OCI-LY3 (cell line): ENCODE data around the gene KLHL25.
A peak's percentile ranks its signal among the peaks of the same experiment; 100 is the strongest.
"Not testable (repeated sequence)": the region's sequence is repeated elsewhere in the genome, so short reads cannot be mapped to it uniquely, and the experiment has no call there.

ENCODE experiments used
- H2AFZ ChIP-seq: fragments of 200-600, 300-600 bp; shearing (Covaris generic); 2 replicates; pipeline ENCODE4 v1.6.0; 2014; ENCODE audit warnings: antibody characterized with exemption, low read depth, low read length
- H3K27ac ChIP-seq: fragments of 200-600, 300-600 bp; sonication (generic); 2 replicates; pipeline ENCODE4 v1.5.1; 2014; ENCODE audit warnings: mild to moderate bottlenecking, low read length, moderate library complexity, mixed read lengths
- H3K27me3 ChIP-seq: fragments of 200-600, 300-600 bp; sonication (generic); 2 replicates; pipeline ENCODE4 v1.6.1; 2014; ENCODE audit warnings: low read depth, low read length, mixed read lengths
- H3K36me3 ChIP-seq: fragments of 200-600, 300-600 bp; sonication (generic); replicated peaks from 2 replicates; pipeline ENCODE3; 2014; ENCODE audit warnings: low read depth, low read length, mixed read lengths
- H3K4me1 ChIP-seq: fragments of 300-600, 200-600 bp; sonication (generic); 2 replicates; pipeline ENCODE4 v1.6.1; 2014; ENCODE audit warnings: low read length, mixed read lengths
- H3K4me2 ChIP-seq: fragments of 200-600, 300-600 bp; sonication (generic); 2 replicates; pipeline ENCODE4 v1.6.1; 2014; ENCODE audit warnings: low read length, mixed read lengths
- H3K4me3 ChIP-seq: fragments of 300-600, 200-600 bp; sonication (generic); 2 replicates; pipeline ENCODE4 v1.5.1; 2014; ENCODE audit warnings: antibody characterized with exemption, mild to moderate bottlenecking, low read length, moderate library complexity
- H3K79me2 ChIP-seq: fragments of 300-600, 200-600 bp; shearing (Covaris generic); 2 replicates; pipeline ENCODE4 v1.6.1; 2014; ENCODE audit warnings: mild to moderate bottlenecking, low read length, mixed read lengths
- H3K9ac ChIP-seq: fragments of 300-600, 200-600 bp; shearing (Covaris generic); 2 replicates; pipeline ENCODE4 v1.6.0; 2014; ENCODE audit warnings: mild to moderate bottlenecking, low read length, moderate library complexity
- H3K9me3 ChIP-seq: fragments of 200-600, 300-600 bp; shearing (Covaris generic); 2 replicates; pipeline ENCODE4 v1.6.1; 2014; ENCODE audit warnings: low read length, mixed read lengths; ENCODE audit not compliant: insufficient read depth
- H4K20me1 ChIP-seq: fragments of 200-600, 300-600 bp; sonication (generic); 2 replicates; pipeline ENCODE4 v1.6.1; 2016; ENCODE audit warnings: low read length, mixed read lengths; ENCODE audit not compliant: insufficient read depth
- EZH2phosphoT487 ChIP-seq: fragments of 200-600 bp; shearing (Covaris generic); IDR thresholded peaks from 2 replicates; pipeline ENCODE4 v1.6.1; 2018; ENCODE audit warnings: antibody characterized with exemption, mixed run types, low read depth
- TF ChIP-seq, protein P1 (sequence below): fragments of 200-600, 300-600 bp; sonication (generic); IDR thresholded peaks from 2 replicates; pipeline ENCODE4 v1.5.1; 2014; ENCODE audit warnings: antibody characterized with exemption, low read length, low read depth

Gene KLHL25

GRCh38 chr15:85810075-85810474 is 15.3 kb upstream of the KLHL25 start:
- H3K79me2 ChIP-seq: no peaks in the 10 kb centered on the region

DNA sequence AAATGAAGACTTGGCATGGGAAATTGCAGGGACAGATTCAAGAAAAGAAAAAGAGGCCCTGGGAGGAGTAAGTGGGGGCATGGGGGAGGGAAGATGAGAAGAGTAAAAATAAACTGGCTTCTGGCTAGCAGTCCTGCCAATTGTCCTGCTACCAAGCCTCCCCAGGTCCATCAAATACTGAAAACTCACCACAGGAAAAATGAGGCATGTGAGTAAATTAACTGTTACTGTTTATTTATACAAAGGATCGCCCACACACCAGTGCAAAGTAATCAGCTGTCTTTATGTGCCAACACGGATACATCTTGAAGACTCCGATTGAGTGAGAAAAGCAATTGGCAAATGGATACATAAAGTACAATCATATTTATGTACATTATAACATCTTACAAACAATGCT is 10.7 kb upstream of the KLHL25 start:
- H3K4me1 ChIP-seq: peaks cover 17% of the 10 kb centered on the region
- no peak overlapping the region for H3K4me3 ChIP-seq
- H3K36me3 ChIP-seq: no peaks in the 10 kb centered on the region
- no peak overlapping the region for H3K9ac ChIP-seq
- no peak for TF ChIP-seq EZH2phosphoT487
- TF ChIP-seq, protein P1, sequence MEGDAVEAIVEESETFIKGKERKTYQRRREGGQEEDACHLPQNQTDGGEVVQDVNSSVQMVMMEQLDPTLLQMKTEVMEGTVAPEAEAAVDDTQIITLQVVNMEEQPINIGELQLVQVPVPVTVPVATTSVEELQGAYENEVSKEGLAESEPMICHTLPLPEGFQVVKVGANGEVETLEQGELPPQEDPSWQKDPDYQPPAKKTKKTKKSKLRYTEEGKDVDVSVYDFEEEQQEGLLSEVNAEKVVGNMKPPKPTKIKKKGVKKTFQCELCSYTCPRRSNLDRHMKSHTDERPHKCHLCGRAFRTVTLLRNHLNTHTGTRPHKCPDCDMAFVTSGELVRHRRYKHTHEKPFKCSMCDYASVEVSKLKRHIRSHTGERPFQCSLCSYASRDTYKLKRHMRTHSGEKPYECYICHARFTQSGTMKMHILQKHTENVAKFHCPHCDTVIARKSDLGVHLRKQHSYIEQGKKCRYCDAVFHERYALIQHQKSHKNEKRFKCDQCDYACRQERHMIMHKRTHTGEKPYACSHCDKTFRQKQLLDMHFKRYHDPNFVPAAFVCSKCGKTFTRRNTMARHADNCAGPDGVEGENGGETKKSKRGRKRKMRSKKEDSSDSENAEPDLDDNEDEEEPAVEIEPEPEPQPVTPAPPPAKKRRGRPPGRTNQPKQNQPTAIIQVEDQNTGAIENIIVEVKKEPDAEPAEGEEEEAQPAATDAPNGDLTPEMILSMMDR: no peak
- no peak overlapping the region for H2AFZ ChIP-seq
- H3K79me2 ChIP-seq: no peaks in the 10 kb centered on the region
- no peaks in the 10 kb centered on the region for H3K9me3 ChIP-seq
- H3K27ac ChIP-seq: no peak overlapping the region
- H4K20me1 ChIP-seq: no peaks in the 10 kb centered on the region
- no peak overlapping the region for H3K4me2 ChIP-seq
- no peaks in the 10 kb centered on the region for H3K27me3 ChIP-seq

More at GRCh38 chr15:85810075-85810474, 15.3 kb upstream of the KLHL25 start:
- TF ChIP-seq EZH2phosphoT487: no peak
- TF ChIP-seq, protein P1: no peak
- Histone ChIP-seq H3K36me3 (no peaks in the 10 kb centered on the region), H2AFZ (no peak overlapping the region), H3K4me3 (no peak overlapping the region), H3K27me3 (no peaks in the 10 kb centered on the region), H4K20me1 (no peaks in the 10 kb centered on the region), H3K4me1 (no peaks in the 10 kb centered on the region), H3K9me3 (no peaks in the 10 kb centered on the region), H3K4me2 (no peak overlapping the region), H3K27ac (no peak overlapping the region), H3K9ac (no peak overlapping the region)

DNA sequence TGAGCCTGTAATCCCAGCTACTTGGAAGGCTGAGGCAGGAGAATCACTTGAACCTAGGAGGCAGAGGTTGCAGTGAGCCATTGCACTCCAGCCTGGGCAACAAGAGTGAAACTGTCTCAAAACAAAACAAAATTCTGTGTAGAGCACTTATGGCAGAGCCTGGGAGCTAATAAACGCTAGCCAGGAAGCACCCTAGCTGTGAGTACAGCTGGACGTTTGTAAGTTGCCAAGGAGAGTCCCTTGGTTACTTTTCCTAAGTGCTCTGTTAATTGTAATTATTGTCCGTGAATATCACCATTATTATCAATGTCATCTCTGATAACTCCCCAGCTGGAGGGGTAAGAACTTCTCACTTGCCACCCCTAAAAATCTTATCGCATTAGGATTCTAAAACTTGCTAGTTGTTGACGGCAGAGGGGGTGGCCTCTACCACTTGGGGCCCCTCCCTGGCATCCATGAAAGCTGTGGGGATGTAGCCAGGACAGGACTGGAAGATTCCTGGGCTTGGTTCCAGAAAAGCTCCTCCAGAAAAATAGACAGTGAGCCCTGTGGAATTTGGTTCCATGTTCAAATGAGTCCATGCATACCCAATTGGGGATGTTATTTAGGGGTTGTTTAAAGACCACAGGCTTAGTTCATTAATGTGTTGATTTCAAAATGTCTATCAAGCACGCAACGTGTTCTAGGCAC is 9.9 kb upstream of the KLHL25 start:
- Histone ChIP-seq H3K27ac (no peak overlapping the region), H4K20me1 (no peaks in the 10 kb centered on the region), H3K36me3 (no peaks in the 10 kb centered on the region), H3K27me3 (no peaks in the 10 kb centered on the region), H3K79me2 (no peaks in the 10 kb centered on the region), H3K9ac (no peak overlapping the region), H3K4me3 (no peak overlapping the region), H3K4me1 (peaks cover 21% of the 10 kb centered on the region), H3K4me2 (no peak overlapping the region), H2AFZ (no peak overlapping the region), H3K9me3 (no peaks in the 10 kb centered on the region)
- TF ChIP-seq EZH2phosphoT487: no peak
- TF ChIP-seq, protein P1: no peak

- not testable (repeated sequence) for H2AFZ ChIP-seq, H3K27me3 ChIP-seq, H3K4me2 ChIP-seq, H3K27ac ChIP-seq, H3K79me2 ChIP-seq, H3K9ac ChIP-seq, H3K36me3 ChIP-seq, H3K4me3 ChIP-seq, H3K9me3 ChIP-seq, H4K20me1 ChIP-seq
- TF ChIP-seq, protein P1: peak; percentile 23; the same call in 1 of the 2 replicates
- H3K4me1 ChIP-seq: peaks cover 21% of the 10 kb centered on the region
These were observed 7.9 kb upstream of the KLHL25 start for GRCh38 chr15:85802617-85803016.
